ENCODE results near the gene LEKR1.

The LEKR1 gene

GRCh38 chr3:157086775-157087174, 260.6 kb downstream of the LEKR1 start:
- DNase-seq = no peak

DNA sequence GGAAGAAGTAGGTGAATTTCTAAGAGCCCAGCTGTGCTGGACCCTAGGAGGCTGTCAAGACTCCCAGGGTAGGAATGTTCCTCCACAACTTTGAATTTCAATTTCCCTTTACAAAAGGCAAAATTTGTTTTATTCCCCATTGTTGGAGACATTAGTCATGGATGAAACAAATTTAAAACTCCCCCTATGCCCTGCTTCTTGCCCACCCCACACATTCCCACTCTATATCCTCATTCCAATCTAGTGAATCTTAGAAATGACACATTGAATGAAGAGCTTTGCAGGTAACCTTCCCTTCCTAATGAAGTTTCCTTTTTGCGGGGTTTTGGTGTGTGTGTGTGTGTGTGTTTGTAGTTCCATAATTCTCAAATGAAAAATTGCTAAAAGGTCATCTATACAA, 261.2 kb downstream of the LEKR1 start:
- DNase-seq = no peak

DNA sequence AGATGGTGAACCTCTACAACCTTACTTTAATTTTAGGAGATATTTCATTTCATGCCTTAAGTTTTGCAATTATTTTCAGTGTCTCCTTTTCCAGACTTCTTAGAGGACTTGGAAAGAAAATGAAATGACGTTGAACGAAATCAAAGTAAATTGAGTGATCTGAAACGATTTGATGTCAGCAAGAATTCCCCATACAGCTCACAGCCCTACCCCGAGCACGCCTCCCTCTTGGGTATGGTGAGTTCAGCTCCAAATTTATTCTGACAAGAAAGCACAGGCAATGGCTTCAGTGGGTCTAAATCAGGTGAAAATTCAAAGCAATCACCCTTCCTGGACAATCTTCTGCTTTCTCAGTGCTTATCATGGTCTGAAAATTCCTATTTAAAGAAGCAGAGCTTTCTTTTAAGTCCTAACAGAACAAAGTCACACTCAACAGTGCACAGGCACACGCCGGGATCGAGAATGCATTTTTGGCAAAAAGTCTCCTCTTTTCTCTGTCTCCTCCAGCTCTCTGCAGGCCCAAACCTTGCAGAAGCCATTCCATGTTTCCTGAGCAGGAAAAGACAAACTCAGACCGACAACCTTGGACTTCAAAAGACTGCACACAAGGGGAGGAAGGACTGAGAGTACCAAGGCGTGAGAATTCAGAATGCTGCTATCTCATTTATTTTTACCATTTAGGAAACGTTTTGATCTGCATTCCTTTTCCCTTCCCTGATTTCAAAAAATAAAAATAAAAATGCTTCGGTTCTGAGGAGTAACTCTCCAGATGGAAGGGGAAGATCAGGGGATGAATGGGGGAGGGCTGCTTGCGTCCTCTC, 261.8 kb downstream of the LEKR1 start:
- no peak for DNase-seq

DNA sequence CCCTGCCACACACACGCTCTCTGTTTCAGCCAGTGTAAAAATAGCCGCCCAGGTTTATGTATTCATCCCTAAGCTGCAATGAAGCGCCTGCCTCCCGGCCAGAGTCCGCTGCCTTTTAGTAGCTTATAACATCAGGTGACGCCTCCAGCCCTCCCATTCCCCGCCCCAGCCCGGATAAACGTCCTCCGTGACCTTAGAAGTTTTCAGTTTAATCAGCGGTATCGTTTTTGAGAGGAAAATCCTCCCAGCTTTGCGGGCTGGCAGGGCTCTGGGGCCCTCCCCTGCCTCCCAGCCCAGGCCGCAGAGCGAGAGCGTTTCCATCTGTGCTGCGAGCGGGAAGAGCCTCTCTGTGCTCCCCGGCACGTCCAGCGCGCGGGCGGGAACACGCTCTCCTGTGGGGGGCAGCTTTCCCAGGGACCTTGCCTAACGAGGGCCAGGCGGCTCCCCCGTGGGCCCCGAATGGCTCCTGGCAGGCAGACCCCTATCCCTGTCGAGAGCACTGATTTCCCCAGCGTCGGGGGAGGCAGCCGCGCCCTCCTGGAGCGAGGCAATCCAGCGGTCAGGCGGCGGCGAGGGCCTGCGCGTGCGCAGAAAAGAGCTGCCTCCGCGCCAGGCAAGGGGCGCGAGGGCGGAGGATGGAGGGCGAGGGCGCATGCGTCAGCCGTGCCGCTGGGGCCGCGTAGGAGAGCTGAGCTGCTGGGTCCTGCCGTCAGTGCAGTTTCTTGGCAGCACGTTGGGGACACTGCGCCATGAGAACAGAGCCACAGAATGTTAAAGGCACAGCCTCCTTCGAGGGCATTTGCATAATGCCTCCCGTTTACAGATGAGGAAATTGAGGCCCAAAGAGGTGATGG, 262.7 kb downstream of the LEKR1 start:
- DNase-seq = peak; percentile 95

- DNase-seq = peak; percentile 91
Measured at GRCh38 chr3:157089455-157090221, 263.5 kb downstream of the LEKR1 start.

- no peak for DNase-seq
Measured at GRCh38 chr3:157091083-157091833, 265.1 kb downstream of the LEKR1 start.

DNA sequence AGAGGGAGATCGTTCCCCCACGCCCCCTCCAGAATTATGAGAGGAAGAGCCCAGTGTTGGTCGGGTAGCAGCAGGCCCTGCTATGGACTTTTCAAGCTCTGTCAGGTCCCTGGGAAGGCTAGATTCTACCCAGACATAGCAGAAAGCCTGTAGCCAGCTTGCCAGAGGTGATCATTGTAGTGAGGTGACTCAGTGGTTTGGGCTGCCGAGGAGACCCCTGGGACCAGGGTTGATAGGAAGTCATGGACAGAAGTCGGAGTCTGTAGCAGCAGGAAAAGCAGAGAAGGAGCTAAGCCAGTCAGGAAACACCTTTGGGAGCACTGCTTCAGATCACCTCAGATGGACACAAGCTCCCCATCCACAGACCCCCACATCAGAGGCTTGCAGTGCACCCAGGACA, 266.1 kb downstream of the LEKR1 start:
- no peak for DNase-seq

DNA sequence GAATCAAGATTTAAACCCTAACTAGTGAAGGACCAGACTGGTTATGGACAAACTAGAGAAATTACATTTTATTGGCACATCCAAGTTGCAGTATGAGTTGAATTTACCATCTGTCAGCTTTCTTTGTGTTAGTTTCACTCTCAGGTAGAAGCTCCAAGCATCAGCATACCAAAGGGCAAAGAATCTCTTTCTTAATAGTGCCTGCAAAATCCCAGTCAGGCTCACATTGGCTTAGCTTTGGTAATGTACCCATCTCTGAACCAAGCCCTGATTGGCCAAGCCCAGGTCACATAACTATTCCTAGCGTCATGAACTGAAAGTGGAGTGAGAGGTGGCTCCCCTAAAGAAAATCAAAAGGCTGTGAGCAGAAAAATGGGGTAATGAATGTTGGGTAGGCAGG, 266.9 kb downstream of the LEKR1 start:
- DNase-seq = no peak

DNA sequence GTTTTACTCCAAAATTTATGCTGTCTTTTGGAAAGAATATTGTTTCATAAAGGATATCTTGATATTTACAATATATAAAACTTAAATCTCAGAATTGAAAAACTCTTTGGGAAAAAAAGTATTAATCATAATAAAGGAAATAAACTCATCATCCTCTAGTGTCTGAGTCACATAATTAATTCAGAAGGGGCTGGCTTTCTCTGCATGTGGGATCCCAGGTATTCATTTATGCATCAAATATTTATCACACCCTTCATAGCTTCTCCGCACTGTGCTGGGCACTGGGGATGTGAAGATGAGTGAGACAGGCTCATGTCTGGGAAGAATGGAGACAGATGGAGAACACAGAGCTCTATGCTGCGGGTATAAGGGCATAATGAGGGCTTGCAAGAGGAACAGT, 268.1 kb downstream of the LEKR1 start:
- no peak for DNase-seq

DNA sequence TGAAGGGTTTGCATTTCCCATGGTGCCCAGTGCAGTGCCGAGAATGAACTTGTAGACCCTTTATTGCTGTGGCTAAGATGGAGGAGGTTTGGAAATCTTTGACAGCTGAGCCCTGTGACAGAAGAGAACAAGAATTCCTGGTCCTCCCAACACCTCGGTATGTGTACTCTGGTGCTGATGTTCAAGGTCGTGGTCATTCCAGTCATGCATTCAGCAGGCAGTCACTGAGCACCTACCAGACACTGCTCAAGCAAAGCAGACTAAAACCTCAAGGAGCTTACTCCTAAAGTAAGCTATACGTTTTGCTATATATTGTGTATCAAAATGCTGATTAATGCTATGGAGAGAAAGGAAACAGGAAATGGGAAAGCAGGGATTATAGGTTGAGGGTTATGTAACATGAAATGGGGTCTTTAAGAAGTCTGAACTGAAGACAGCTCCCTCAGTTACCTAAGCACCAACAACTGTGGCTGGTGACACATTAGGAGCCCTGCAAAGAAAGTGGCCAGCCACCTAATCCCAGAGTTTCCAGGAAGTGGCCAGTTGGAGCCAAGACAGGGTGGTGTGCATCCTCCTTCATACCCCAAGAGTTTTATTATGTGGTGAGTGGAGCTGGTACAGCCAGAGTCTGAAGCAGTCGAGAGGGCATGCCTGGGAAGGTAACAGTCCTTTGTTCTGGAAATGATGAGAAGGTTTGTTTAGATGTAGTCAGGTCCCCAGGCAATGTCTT, 268.8 kb downstream of the LEKR1 start:
- no peak for DNase-seq

All from hematopoietic multipotent progenitor cell treated with erythropoietin and hydrocortisone succinate and interleukin-3 and kit ligand, for 4 days (in vitro differentiated cells).